ENCODE measurements around the gene ARHGAP26.

The ARHGAP26 gene

DNA sequence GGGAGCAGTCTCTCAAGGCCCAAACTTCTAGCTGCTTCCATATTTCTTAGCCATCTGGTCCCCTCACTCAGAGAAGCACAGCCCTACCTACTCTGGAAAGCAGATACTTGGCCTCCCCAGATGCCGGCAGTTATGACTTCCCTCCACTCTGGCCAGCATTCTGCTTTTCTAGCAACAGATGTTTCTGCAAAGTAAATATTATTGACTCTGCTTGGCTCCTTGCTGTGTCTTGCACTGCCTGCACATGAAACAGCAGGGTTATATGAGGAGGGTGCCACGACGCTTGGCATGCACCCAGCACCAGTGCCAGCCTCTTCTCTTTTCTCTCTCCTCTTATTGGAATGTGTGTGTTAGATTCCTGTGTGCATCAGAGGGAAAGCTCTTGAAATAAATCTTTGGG, 99.7 kb downstream of the ARHGAP26 start:
- no peak overlapping the region for H3K9ac ChIP-seq (ENCODE audit: low read length)
- H3K4me1 ChIP-seq (ENCODE audit: insufficient read depth, low read length, severe bottlenecking): no peaks in the 10 kb centered on the region
- H2AFZ ChIP-seq (ENCODE audit: low read length): no peak overlapping the region
- no peaks in the 10 kb centered on the region for H4K20me1 ChIP-seq (ENCODE audit: insufficient read depth, low read length)
- H3K36me3 ChIP-seq (ENCODE audit: insufficient read depth, low read length): no peaks in the 10 kb centered on the region
- H3K9me2 ChIP-seq (ENCODE audit: low read depth, low read length): no peaks in the 10 kb centered on the region
- no peak overlapping the region for H3K4me2 ChIP-seq (ENCODE audit: low read length)
- no peaks in the 10 kb centered on the region for H3K79me2 ChIP-seq (ENCODE audit: insufficient read depth, low read length)
- no peak overlapping the region for H3K27ac ChIP-seq (ENCODE audit: low read depth, low read length, poor library complexity, severe bottlenecking)
- TF ChIP-seq EZH2 (IDR thresholded peaks at IDR 0.05; ENCODE audit: borderline replicate concordance, low read length): no peak
- TF ChIP-seq, protein P1, sequence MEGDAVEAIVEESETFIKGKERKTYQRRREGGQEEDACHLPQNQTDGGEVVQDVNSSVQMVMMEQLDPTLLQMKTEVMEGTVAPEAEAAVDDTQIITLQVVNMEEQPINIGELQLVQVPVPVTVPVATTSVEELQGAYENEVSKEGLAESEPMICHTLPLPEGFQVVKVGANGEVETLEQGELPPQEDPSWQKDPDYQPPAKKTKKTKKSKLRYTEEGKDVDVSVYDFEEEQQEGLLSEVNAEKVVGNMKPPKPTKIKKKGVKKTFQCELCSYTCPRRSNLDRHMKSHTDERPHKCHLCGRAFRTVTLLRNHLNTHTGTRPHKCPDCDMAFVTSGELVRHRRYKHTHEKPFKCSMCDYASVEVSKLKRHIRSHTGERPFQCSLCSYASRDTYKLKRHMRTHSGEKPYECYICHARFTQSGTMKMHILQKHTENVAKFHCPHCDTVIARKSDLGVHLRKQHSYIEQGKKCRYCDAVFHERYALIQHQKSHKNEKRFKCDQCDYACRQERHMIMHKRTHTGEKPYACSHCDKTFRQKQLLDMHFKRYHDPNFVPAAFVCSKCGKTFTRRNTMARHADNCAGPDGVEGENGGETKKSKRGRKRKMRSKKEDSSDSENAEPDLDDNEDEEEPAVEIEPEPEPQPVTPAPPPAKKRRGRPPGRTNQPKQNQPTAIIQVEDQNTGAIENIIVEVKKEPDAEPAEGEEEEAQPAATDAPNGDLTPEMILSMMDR (IDR thresholded peaks at IDR 0.05; ENCODE audit: low read length): no peak
- no peaks in the 10 kb centered on the region for H3K27me3 ChIP-seq (ENCODE audit: insufficient read depth, low read length)
- H3F3A ChIP-seq (ENCODE audit: insufficient read depth, low read length): no peaks in the 10 kb centered on the region
- H3K4me3 ChIP-seq (ENCODE audit: low read depth, low read length, poor library complexity, severe bottlenecking): no peak overlapping the region
- H3K9me3 ChIP-seq (ENCODE audit: low read length): no peaks in the 10 kb centered on the region

DNA sequence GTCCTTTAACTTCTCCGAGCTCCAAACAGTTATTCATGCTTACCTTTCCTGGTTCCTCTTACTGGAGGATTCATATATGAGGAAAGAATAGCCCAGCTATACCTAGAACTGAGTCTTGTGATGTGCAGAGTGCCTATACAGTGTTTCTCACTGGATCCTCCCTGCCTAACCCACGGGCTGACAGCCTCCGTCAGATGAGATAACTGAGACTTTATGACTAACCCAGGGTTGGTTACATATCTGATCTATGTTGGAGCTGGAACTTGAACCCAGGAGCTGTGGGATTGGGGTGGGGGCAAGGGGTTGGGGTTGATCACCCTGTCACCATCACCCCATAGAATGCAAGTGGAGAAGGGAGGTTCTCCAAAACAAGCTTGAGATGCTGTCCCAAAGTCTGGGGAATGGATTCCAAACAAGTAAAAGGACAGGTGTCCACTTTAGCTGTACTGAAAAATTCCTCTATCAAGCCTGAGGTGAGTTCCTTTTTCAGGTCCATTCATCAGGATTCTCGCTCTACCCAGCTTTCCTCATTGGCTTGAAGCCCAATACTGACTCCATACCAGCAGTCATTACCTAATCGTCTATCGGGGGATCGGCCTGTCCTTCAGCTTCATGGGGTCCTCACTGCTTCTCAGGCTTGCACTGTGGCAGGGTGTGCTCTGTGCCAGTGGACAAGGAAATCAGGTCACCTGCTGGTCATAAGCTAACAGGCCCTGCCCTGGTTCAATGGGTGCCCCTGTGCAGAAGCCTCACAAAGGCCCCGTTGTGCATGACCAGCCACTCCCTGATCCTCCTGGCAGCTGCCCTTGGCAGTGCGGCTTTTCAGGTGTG, 100.6 kb downstream of the ARHGAP26 start:
- no peak overlapping the region for H3K4me3 ChIP-seq (ENCODE audit: low read depth, low read length, poor library complexity, severe bottlenecking)
- H3K4me2 ChIP-seq (ENCODE audit: low read length): no peak overlapping the region
- H4K20me1 ChIP-seq (ENCODE audit: insufficient read depth, low read length): no peaks in the 10 kb centered on the region
- no peaks in the 10 kb centered on the region for H3K79me2 ChIP-seq (ENCODE audit: insufficient read depth, low read length)
- TF ChIP-seq EZH2 (IDR thresholded peaks at IDR 0.05; ENCODE audit: borderline replicate concordance, low read length): no peak
- TF ChIP-seq, protein P1 (IDR thresholded peaks at IDR 0.05; ENCODE audit: low read length): no peak
- no peaks in the 10 kb centered on the region for H3K36me3 ChIP-seq (ENCODE audit: insufficient read depth, low read length)
- no peaks in the 10 kb centered on the region for H3K9me2 ChIP-seq (ENCODE audit: low read depth, low read length)
- no peak overlapping the region for H3K9ac ChIP-seq (ENCODE audit: low read length)
- H2AFZ ChIP-seq (ENCODE audit: low read length): no peak overlapping the region
- H3K27ac ChIP-seq (ENCODE audit: low read depth, low read length, poor library complexity, severe bottlenecking): no peak overlapping the region
- H3K9me3 ChIP-seq (ENCODE audit: low read length): no peaks in the 10 kb centered on the region
- H3K27me3 ChIP-seq (ENCODE audit: insufficient read depth, low read length): no peaks in the 10 kb centered on the region
- H3K4me1 ChIP-seq (ENCODE audit: insufficient read depth, low read length, severe bottlenecking): no peaks in the 10 kb centered on the region
- no peaks in the 10 kb centered on the region for H3F3A ChIP-seq (ENCODE audit: insufficient read depth, low read length)

DNA sequence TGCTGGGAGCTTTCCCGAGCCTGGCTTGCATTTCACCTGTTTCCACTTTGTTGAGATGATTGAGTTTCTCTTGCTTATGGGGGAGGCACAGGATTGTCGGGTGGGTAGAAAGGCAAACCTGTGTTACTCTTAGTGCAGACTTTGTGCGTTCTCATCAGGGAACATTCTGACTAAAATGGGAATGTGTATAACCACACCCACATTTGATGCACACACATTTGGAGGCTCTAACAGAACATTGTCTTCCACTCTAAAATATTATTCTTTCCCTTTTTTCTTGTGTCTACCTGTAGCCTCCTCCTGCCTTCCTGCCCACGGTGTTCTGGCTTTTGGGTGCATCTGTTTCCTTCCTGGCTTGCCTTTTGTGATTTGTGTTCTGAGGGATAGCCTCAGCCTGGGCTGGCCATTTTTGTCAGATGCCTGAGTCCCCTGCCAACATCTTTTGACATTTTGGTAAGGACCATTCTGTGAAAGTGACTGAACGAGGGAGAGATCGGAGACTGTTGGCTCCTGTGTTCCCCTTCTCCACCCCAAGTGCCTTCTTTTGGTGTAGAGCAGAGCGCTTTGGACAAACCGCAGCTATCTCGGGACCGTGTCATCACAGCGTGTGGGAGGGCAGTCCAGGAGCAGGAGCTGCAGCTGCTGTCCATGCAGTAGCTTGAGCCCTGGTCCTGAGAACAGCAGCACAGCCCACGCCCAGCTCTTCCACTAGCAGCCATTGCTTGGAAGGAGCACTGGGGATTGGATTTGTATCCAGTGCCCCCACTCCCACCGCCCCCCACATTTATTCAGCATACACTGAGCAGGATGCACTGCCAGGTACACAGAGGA, 101.4 kb downstream of the ARHGAP26 start:
- Histone ChIP-seq H3K4me3 (ENCODE audit: low read depth, low read length, poor library complexity, severe bottlenecking) (no peak overlapping the region), H3K4me1 (ENCODE audit: insufficient read depth, low read length, severe bottlenecking) (no peaks in the 10 kb centered on the region), H3K27me3 (ENCODE audit: insufficient read depth, low read length) (no peaks in the 10 kb centered on the region), H3F3A (ENCODE audit: insufficient read depth, low read length) (no peaks in the 10 kb centered on the region), H3K9me2 (ENCODE audit: low read depth, low read length) (no peaks in the 10 kb centered on the region), H3K9me3 (ENCODE audit: low read length) (no peaks in the 10 kb centered on the region), H3K9ac (ENCODE audit: low read length) (no peak overlapping the region), H4K20me1 (ENCODE audit: insufficient read depth, low read length) (no peaks in the 10 kb centered on the region), H2AFZ (ENCODE audit: low read length) (no peak overlapping the region), H3K27ac (ENCODE audit: low read depth, low read length, poor library complexity, severe bottlenecking) (no peak overlapping the region), H3K4me2 (ENCODE audit: low read length) (no peak overlapping the region), H3K36me3 (ENCODE audit: insufficient read depth, low read length) (no peaks in the 10 kb centered on the region), H3K79me2 (ENCODE audit: insufficient read depth, low read length) (no peaks in the 10 kb centered on the region)
- no peak for TF ChIP-seq EZH2 (IDR thresholded peaks at IDR 0.05; ENCODE audit: borderline replicate concordance, low read length)
- TF ChIP-seq, protein P1 (IDR thresholded peaks at IDR 0.05; ENCODE audit: low read length): no peak
